ENCODE measurements around the gene HDAC4.
A peak's percentile ranks its signal among the peaks of the same experiment; 100 is the strongest.

HDAC4 gene

DNA sequence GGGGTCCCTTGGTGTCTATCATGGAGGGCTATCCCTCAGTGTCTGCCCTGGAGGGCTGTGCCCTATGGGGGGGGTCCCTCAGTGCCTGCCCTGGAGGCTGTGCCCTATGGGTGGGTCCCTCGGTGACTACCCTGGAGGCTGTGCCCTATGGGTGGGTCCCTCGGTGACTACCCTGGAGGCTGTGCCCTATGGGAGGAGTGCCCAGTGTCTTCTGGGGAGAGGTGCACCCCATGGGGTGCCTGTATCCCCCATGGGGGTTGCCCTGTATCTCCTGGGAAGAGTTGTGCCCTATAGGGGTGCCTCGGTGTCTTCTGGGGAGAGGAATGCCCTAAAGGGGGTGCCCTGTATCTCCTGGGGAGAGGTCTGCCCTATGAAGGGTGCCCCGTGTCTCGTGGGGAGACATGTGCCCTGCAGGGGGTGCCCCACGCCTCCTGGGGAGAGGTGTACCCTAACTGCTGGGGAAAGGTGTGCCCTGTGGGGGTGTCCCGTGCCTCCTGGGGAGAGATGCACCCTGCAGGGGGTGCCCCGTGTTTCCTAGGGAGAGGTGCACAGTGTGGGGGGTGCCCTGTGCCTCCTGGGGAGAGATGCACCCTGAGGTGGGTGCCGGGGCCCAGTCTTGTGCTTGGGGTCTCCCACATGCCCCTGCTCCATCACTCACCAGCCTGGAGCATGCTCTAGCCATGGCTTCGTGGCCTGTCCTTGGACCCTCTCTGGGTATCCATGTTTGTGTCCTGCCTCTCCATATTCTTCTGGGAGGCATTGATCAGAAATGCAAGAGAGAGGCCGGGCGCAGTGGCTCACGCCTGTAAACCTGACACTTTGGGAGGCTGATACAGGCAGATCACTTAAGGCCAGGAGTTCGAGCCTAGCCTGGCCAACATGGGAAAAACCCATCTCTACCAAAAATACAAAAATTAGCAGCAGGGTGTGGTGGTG lies 215.6 kb downstream of the HDAC4 start:
- peaks cover 0 to 19% of the 10 kb centered on the region in 2 experiments; a peak in 1 of 3 replicates for H3K36me3 ChIP-seq (ENCODE audit: control insufficient read depth in 2 of 2, insufficient read depth in 1 of 2, low read length in 2 of 2)
- ChIA-PET CTCF (no interaction called here), POLR2A (no interaction called here)
- H3K4me1 ChIP-seq (ENCODE audit: control insufficient read depth, insufficient read depth, low read length): no peaks in the 10 kb centered on the region
- H3K4me3 ChIP-seq (ENCODE audit: low read depth, low read length): no peak overlapping the region
- no peaks in the 10 kb centered on the region for H3K9me3 ChIP-seq (ENCODE audit: control insufficient read depth, insufficient read depth, low read depth, low read length)
- no peak overlapping the region for H3K27ac ChIP-seq (ENCODE audit: extremely low read depth, low read depth, low read length)
- TF ChIP-seq ZNF791 (tag by site-specific recombination; IDR thresholded peaks at IDR 0.05): no peak
- TF ChIP-seq, protein P1, sequence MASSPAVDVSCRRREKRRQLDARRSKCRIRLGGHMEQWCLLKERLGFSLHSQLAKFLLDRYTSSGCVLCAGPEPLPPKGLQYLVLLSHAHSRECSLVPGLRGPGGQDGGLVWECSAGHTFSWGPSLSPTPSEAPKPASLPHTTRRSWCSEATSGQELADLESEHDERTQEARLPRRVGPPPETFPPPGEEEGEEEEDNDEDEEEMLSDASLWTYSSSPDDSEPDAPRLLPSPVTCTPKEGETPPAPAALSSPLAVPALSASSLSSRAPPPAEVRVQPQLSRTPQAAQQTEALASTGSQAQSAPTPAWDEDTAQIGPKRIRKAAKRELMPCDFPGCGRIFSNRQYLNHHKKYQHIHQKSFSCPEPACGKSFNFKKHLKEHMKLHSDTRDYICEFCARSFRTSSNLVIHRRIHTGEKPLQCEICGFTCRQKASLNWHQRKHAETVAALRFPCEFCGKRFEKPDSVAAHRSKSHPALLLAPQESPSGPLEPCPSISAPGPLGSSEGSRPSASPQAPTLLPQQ (tag by site-specific recombination; IDR thresholded peaks at IDR 0.05): no peak
- no peak for TF ChIP-seq PATZ1 (tag by site-specific recombination; IDR thresholded peaks at IDR 0.05)
- no peak for TF ChIP-seq ZNF473 (tag by site-specific recombination; IDR thresholded peaks at IDR 0.05)
- no peak for TF ChIP-seq CTCF (tag by site-specific recombination; IDR thresholded peaks at IDR 0.05)
- peak; percentile 85 for TF ChIP-seq GLIS1 (tag by site-specific recombination; IDR thresholded peaks at IDR 0.05)

- Histone ChIP-seq H3K36me3 (ENCODE audit: control insufficient read depth in 2 of 2, insufficient read depth in 1 of 2, low read length in 2 of 2) (peaks cover 0 to 13% of the 10 kb centered on the region in 2 experiments; a peak in 1 of 3 replicates), H3K4me3 (ENCODE audit: low read depth, low read length) (no peak overlapping the region), H3K4me1 (ENCODE audit: control insufficient read depth, insufficient read depth, low read length) (no peaks in the 10 kb centered on the region), H3K9me3 (ENCODE audit: control insufficient read depth, insufficient read depth, low read depth, low read length) (no peaks in the 10 kb centered on the region), H3K27ac (ENCODE audit: extremely low read depth, low read depth, low read length) (no peak overlapping the region)
- TF ChIP-seq, protein P2, sequence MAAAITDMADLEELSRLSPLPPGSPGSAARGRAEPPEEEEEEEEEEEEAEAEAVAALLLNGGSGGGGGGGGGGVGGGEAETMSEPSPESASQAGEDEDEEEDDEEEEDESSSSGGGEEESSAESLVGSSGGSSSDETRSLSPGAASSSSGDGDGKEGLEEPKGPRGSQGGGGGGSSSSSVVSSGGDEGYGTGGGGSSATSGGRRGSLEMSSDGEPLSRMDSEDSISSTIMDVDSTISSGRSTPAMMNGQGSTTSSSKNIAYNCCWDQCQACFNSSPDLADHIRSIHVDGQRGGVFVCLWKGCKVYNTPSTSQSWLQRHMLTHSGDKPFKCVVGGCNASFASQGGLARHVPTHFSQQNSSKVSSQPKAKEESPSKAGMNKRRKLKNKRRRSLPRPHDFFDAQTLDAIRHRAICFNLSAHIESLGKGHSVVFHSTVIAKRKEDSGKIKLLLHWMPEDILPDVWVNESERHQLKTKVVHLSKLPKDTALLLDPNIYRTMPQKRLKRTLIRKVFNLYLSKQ (tag by site-specific recombination; IDR thresholded peaks at IDR 0.05; ENCODE audit: borderline replicate concordance): no peak
- peak; percentile 67 for TF ChIP-seq GLIS1 (tag by site-specific recombination; IDR thresholded peaks at IDR 0.05)
- no peak for TF ChIP-seq ZNF560 (tag by site-specific recombination; IDR thresholded peaks at IDR 0.05; ENCODE audit: borderline replicate concordance)
- TF ChIP-seq SETDB1 (IDR thresholded peaks at IDR 0.05; ENCODE audit: insufficient read length, low read length): no peak
- CTCF ChIA-PET: no interaction called here
- POLR2A ChIA-PET: no interaction called here
Measured at GRCh38 chr2:239184179-239184578, 216.6 kb downstream of the HDAC4 start.

GRCh38 chr2:239182981-239183791 lies 217.6 kb downstream of the HDAC4 start:
- POLR2A ChIA-PET: no interaction called here
- H3K36me3 ChIP-seq (ENCODE audit: control insufficient read depth in 2 of 2, insufficient read depth in 1 of 2, low read length in 2 of 2): peaks cover 0 to 6% of the 10 kb centered on the region in 2 experiments; a peak in 1 of 3 replicates
- no peaks in the 10 kb centered on the region for H3K9me3 ChIP-seq (ENCODE audit: control insufficient read depth, insufficient read depth, low read depth, low read length)
- H3K27ac ChIP-seq (ENCODE audit: extremely low read depth, low read depth, low read length): no peak overlapping the region
- no peaks in the 10 kb centered on the region for H3K4me1 ChIP-seq (ENCODE audit: control insufficient read depth, insufficient read depth, low read length)
- H3K4me3 ChIP-seq (ENCODE audit: low read depth, low read length): no peak overlapping the region
- CTCF ChIA-PET: interaction anchor here (0.6 kb wide), 1 partner anchor 612 kb away, joined by 5 read pairs; no protein-coding TSS in a partner anchor
- no peak for TF ChIP-seq ZNF776 (tag by site-specific recombination; IDR thresholded peaks at IDR 0.05; ENCODE audit: borderline replicate concordance)
- TF ChIP-seq, protein P3, sequence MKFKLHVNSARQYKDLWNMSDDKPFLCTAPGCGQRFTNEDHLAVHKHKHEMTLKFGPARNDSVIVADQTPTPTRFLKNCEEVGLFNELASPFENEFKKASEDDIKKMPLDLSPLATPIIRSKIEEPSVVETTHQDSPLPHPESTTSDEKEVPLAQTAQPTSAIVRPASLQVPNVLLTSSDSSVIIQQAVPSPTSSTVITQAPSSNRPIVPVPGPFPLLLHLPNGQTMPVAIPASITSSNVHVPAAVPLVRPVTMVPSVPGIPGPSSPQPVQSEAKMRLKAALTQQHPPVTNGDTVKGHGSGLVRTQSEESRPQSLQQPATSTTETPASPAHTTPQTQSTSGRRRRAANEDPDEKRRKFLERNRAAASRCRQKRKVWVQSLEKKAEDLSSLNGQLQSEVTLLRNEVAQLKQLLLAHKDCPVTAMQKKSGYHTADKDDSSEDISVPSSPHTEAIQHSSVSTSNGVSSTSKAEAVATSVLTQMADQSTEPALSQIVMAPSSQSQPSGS (tag by site-specific recombination; IDR thresholded peaks at IDR 0.05; ENCODE audit: low read depth): no peak
- no peak for TF ChIP-seq ZNF623 (tag by site-specific recombination; IDR thresholded peaks at IDR 0.05)
- no peak for TF ChIP-seq ZNF624 (tag by site-specific recombination; IDR thresholded peaks at IDR 0.05)
- no peak for TF ChIP-seq ZNF140 (tag by site-specific recombination; IDR thresholded peaks at IDR 0.05)
- no peak for TF ChIP-seq YY1 (tag by site-specific recombination; IDR thresholded peaks at IDR 0.05)
- TF ChIP-seq ZNF239 (tag by site-specific recombination; IDR thresholded peaks at IDR 0.05): no peak
- no peak for TF ChIP-seq KLF7 (tag by site-specific recombination; IDR thresholded peaks at IDR 0.05; ENCODE audit: borderline replicate concordance)
- no peak for TF ChIP-seq ZNF133 (tag by site-specific recombination; IDR thresholded peaks at IDR 0.05)
- TF ChIP-seq RBAK (tag by site-specific recombination; IDR thresholded peaks at IDR 0.05): no peak
- no peak for TF ChIP-seq ZNF629 (tag by site-specific recombination; IDR thresholded peaks at IDR 0.05)
